Measurements from ENCODE around the gene PRICKLE2.
A peak's percentile ranks its signal among the peaks of the same experiment; 100 is the strongest.

PRICKLE2 gene

GRCh38 chr3:64130436-64130835 lies 94.8 kb downstream of the PRICKLE2 start:
- DNase-seq, result no peak

- DNase-seq, result no peak
Measured at GRCh38 chr3:64129581-64129980, 95.7 kb downstream of the PRICKLE2 start.

GRCh38 chr3:64129106-64129505 lies 96.2 kb downstream of the PRICKLE2 start:
- DNase-seq, result no peak

- no peak for DNase-seq
Measured at GRCh38 chr3:64125561-64125960, 99.7 kb downstream of the PRICKLE2 start.

GRCh38 chr3:64123931-64124330 lies 101.3 kb downstream of the PRICKLE2 start:
- DNase-seq, result no peak

GRCh38 chr3:64122476-64122875 lies 102.8 kb downstream of the PRICKLE2 start:
- no peak for DNase-seq

- no peak for DNase-seq
Measured at GRCh38 chr3:64121750-64122311, 103.4 kb downstream of the PRICKLE2 start.

- no peak for DNase-seq
Measured at GRCh38 chr3:64120876-64121275, 104.4 kb downstream of the PRICKLE2 start.

GRCh38 chr3:64117483-64117882 lies 107.8 kb downstream of the PRICKLE2 start:
- DNase-seq, result no peak

GRCh38 chr3:64114651-64115050 lies 110.6 kb downstream of the PRICKLE2 start:
- no peak for DNase-seq

- no peak for DNase-seq
Measured at GRCh38 chr3:64111872-64112271, 113.4 kb downstream of the PRICKLE2 start.

- DNase-seq, result no peak
Measured at GRCh38 chr3:64111083-64111482, 114.2 kb downstream of the PRICKLE2 start.

GRCh38 chr3:64110071-64110470 lies 115.2 kb downstream of the PRICKLE2 start:
- no peak for DNase-seq

GRCh38 chr3:64109438-64109837 lies 115.8 kb downstream of the PRICKLE2 start:
- no peak for DNase-seq

GRCh38 chr3:64108784-64109317 lies 116.4 kb downstream of the PRICKLE2 start:
- DNase-seq, result no peak

GRCh38 chr3:64108231-64108630 lies 117.0 kb downstream of the PRICKLE2 start:
- DNase-seq, result no peak

GRCh38 chr3:64107190-64107589 lies 118.1 kb downstream of the PRICKLE2 start:
- no peak for DNase-seq

GRCh38 chr3:64105816-64106215 lies 119.5 kb downstream of the PRICKLE2 start:
- peak; percentile 37 for DNase-seq

- DNase-seq, result no peak
Measured at GRCh38 chr3:64104691-64105111, 120.6 kb downstream of the PRICKLE2 start.

- no peak for DNase-seq
Measured at GRCh38 chr3:64104006-64104405, 121.3 kb downstream of the PRICKLE2 start.

GRCh38 chr3:64103131-64103530 lies 122.1 kb downstream of the PRICKLE2 start:
- no peak for DNase-seq

- DNase-seq, result no peak
Measured at GRCh38 chr3:64102147-64102546, 123.1 kb downstream of the PRICKLE2 start.

GRCh38 chr3:64099316-64099715 lies 126.0 kb downstream of the PRICKLE2 start:
- DNase-seq, result no peak

GRCh38 chr3:64098670-64099069 lies 126.6 kb downstream of the PRICKLE2 start:
- DNase-seq, result no peak

GRCh38 chr3:64097920-64098319 lies 127.3 kb downstream of the PRICKLE2 start:
- no peak for DNase-seq

Data from fibroblast of skin of back (primary cell).